Activated T-cell treated with anti-CD3 and anti-CD28 coated beads for 48 hours (primary cell): ENCODE measurements around the gene NTRK2.
"Not testable (repeated sequence)": the region's sequence is repeated elsewhere in the genome, so short reads cannot be mapped to it uniquely, and the experiment has no call there.

Experiments used
- DNase-seq: peaks from one replicate; pipeline ENCODE4 v3.0.0-alpha.2; 2020; ENCODE audit warnings: low read depth

NTRK2 gene

GRCh38 chr9:84893419-84894128 is 224.0 kb downstream of the NTRK2 start:
- no peak for DNase-seq

- DNase-seq = no peak
Observed at GRCh38 chr9:84894859-84895258, 225.3 kb downstream of the NTRK2 start.

- no peak for DNase-seq
Observed at GRCh38 chr9:84897362-84898094, 228.0 kb downstream of the NTRK2 start.

- no peak for DNase-seq
Observed at GRCh38 chr9:84898188-84898587, 228.7 kb downstream of the NTRK2 start.

GRCh38 chr9:84898618-84899017 is 229.1 kb downstream of the NTRK2 start:
- DNase-seq = not testable (repeated sequence)

GRCh38 chr9:84899326-84899725 is 229.8 kb downstream of the NTRK2 start:
- no peak for DNase-seq

- no peak for DNase-seq
Observed at GRCh38 chr9:84900421-84900820, 230.9 kb downstream of the NTRK2 start.

GRCh38 chr9:84903963-84904362 is 234.4 kb downstream of the NTRK2 start:
- no peak for DNase-seq

- DNase-seq = no peak
Observed at GRCh38 chr9:84916769-84917168, 247.2 kb downstream of the NTRK2 start.

- DNase-seq = no peak
Observed at GRCh38 chr9:84917366-84918070, 248.0 kb downstream of the NTRK2 start.

- DNase-seq = no peak
Observed at GRCh38 chr9:84919440-84919839, 249.9 kb downstream of the NTRK2 start.

- no peak for DNase-seq
Observed at GRCh38 chr9:84921175-84921574, 251.6 kb downstream of the NTRK2 start.

- DNase-seq = no peak
Observed at GRCh38 chr9:84922051-84922450, 252.5 kb downstream of the NTRK2 start.

- no peak for DNase-seq
Observed at GRCh38 chr9:84924266-84924665, 254.7 kb downstream of the NTRK2 start.

GRCh38 chr9:84925225-84925872 is 255.8 kb downstream of the NTRK2 start:
- no peak for DNase-seq

GRCh38 chr9:84926793-84927192 is 257.3 kb downstream of the NTRK2 start:
- no peak for DNase-seq

GRCh38 chr9:84928419-84928818 is 258.9 kb downstream of the NTRK2 start:
- DNase-seq = no peak

GRCh38 chr9:84929068-84929467 is 259.5 kb downstream of the NTRK2 start:
- no peak for DNase-seq

- DNase-seq = no peak
Observed at GRCh38 chr9:84932915-84933527, 263.5 kb downstream of the NTRK2 start.

- no peak for DNase-seq
Observed at GRCh38 chr9:84935528-84936117, 266.1 kb downstream of the NTRK2 start.

GRCh38 chr9:84937180-84937579 is 267.7 kb downstream of the NTRK2 start:
- DNase-seq = no peak

- no peak for DNase-seq
Observed at GRCh38 chr9:84937581-84937980, 268.1 kb downstream of the NTRK2 start.
